ENCODE measurements around the gene TSHZ2.
"Not testable (repeated sequence)": the region's sequence is repeated elsewhere in the genome, so short reads cannot be mapped to it uniquely, and the experiment has no call there.

Gene TSHZ2

DNA sequence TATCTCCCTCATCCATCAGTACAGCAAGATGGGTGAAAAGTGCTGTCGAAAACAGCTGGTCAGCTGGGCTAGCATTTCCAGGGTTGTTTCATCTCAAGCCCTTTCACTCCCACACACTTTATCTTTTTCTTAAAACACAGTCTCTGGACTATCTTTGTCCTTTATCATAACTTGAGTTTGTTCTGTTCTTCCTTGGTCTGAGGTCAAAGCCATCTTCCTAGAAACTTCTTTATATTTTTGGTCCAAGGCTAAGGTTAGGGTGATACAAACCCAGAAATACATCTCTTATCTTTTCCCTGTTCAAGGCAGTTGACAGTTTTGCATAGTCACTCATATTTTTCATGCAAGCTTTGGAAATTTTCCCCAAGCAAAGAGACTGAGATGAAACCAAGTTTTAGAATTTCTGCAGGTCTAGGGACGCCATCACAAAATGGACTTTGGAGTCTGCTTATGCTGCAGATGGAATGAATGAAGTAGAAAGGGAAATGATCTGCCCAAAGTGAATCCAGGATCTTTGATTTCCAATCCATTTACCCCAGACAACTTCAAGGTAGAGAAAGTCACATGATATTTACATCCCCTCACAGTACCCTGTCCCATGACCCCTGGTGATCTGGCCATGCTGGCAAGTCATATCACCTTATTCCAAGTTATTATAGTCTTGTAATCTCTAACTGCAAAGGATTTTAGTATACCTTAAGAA, 324.4 kb downstream of the TSHZ2 start:
- no peak for DNase-seq

GRCh38 chr20:53297154-53297529, 325.0 kb downstream of the TSHZ2 start:
- no peak for DNase-seq

- DNase-seq: no peak
Measured at GRCh38 chr20:53298260-53298659, 326.1 kb downstream of the TSHZ2 start.

DNA sequence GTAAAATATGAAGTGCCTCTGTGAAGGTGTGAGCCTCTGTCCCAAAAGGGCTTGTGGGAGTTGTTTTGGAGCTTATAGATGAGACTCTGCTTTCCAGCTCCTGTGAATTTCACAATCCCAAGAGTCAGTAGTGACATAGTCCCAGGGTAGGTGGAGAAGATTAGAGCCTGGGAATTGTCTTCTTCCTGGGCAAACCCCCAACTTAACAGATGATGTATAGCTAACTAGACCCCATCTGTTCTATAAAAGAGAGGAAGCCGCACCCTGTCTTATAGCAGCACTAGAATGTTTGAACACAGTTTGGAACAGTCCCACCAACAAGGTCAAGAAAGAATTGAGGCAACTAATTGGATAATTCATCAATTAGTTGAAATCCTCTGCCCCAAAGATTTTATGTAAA, 326.8 kb downstream of the TSHZ2 start:
- no peak for DNase-seq

- no peak for DNase-seq
Measured at GRCh38 chr20:53299831-53300230, 327.7 kb downstream of the TSHZ2 start.

DNA sequence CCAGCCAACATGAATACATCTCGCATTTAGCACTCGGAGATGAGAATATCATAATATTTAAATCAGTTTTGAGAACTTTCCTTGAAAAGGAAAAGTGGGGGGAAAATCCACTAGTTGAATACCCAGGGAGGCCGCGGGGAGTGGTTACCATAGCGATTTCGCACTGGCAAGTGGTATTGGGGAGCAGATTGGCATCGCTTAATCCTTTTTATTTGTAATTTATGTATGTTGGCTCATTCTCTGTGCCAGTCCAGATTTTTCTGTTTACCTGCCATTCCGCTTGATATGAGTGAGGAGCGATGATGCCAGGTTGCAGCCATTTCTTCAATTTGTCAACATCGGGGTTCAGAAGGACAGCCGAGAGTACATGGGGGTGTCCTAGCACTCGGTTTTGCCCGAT, 329.7 kb downstream of the TSHZ2 start:
- no peak for DNase-seq

- DNase-seq: no peak
Measured at GRCh38 chr20:53302695-53303412, 330.7 kb downstream of the TSHZ2 start.

GRCh38 chr20:53303413-53303760, 331.2 kb downstream of the TSHZ2 start:
- no peak for DNase-seq

GRCh38 chr20:53304146-53304545, 332.0 kb downstream of the TSHZ2 start:
- no peak for DNase-seq

- DNase-seq: no peak
Measured at GRCh38 chr20:53306192-53306805, 334.1 kb downstream of the TSHZ2 start.

DNA sequence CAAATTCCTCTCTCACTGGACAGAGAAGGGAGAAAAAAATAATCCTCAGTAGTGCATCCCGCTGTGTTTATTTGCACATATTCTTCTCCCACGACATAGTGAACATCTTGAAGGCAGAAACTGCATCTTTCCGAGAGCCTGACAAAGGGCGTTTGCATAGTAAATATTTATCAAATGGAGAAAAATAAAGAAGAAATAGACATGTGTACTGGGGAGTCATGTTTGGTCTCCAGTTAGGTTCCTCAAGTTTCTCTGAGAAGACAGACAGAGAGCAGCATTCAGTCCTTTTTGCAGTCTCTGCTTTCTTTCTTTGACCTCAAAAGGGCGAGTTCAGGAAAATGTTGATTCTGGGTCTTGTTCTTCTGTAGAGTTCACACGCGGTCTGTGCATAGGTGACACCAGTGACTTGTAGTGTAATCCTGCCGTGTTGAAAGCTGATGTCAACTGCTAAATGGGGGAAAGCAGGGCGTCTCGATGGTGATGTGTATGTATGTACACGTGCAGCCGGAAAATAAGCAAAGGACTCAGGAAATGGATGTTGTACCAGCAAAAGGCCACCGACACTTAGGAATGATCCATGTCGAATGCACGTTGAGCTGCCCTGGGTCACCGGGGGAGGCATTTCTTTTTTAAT, 335.9 kb downstream of the TSHZ2 start:
- no peak for DNase-seq

GRCh38 chr20:53309515-53309914, 337.4 kb downstream of the TSHZ2 start:
- no peak for DNase-seq

- DNase-seq: no peak
Measured at GRCh38 chr20:53312957-53313356, 340.8 kb downstream of the TSHZ2 start.

- no peak for DNase-seq
Measured at GRCh38 chr20:53316206-53316937, 344.2 kb downstream of the TSHZ2 start.

DNA sequence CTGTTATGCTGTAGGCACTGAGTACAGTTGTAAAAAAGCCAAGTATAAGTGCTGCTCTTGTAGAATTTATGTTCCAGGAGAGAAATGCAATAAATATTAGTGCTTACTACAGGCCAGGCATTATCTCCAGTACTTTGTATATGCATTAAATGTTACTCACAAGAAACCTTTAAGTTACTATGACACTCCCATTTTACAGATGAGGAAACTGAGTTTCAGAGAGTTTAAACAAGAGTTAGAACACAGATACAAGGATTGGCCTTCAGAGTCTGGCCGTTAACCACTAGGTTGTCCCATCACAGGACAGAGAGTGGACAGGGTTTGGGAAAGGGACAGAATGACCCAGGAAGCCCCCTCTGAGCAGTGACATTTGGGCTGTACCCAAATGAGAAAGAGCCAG, 347.0 kb downstream of the TSHZ2 start:
- DNase-seq: no peak

GRCh38 chr20:53319716-53320115, 347.6 kb downstream of the TSHZ2 start:
- DNase-seq: no peak

- no peak for DNase-seq
Measured at GRCh38 chr20:53320701-53321100, 348.5 kb downstream of the TSHZ2 start.

GRCh38 chr20:53321596-53321995, 349.4 kb downstream of the TSHZ2 start:
- no peak for DNase-seq

- peak; percentile 38 for DNase-seq
Measured at GRCh38 chr20:53322651-53323050, 350.5 kb downstream of the TSHZ2 start.

- not testable (repeated sequence) for DNase-seq
Measured at GRCh38 chr20:53323460-53323859, 351.3 kb downstream of the TSHZ2 start.

DNA sequence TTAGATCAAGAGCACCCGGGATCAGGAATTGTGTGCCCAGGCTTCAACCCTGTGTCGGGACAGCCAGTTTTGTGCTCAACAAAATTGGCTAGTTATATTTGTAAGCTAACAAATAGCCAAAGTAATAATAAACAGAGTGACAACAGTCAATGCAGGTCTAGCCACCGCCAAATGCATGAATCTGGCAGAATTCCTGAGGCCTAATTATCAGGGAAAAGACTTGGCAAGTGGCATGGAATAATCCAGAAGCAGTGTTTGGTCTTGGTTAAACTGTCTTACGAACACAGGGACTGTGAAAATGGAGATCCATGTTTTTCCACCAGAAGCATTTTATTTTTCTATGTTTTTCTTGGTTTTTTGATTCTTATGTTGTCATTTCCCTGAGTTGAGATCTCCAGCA, 352.7 kb downstream of the TSHZ2 start:
- DNase-seq: no peak

DNA sequence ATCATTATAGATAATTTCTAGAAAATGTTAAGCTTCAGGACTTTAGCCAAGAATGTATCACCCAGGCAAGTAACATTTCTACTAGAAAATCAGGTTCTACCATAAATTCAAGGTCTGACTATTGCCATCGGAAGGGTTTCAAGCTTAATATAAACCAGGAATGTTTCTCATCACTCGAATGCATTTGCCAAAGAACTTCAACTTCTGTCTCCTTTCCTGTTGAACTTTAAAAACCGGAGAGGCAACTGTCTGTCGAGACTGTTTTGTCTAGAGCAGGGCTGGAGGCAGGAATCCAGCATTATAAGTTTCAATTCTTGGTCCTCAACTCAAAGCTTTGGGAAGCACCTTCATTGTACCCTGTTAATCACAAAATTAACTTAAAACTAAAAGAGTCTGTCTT, 356.8 kb downstream of the TSHZ2 start:
- DNase-seq: no peak

GRCh38 chr20:53329781-53330180, 357.6 kb downstream of the TSHZ2 start:
- DNase-seq: no peak

All from stimulated activated CD8-positive, alpha-beta memory T cell treated with anti-CD3 and anti-CD28 coated beads, Interleukin-4, amount 100 ng/mL, for 48 hours (primary cell).